ENCODE data around the gene RCL1.

RCL1 gene

DNA sequence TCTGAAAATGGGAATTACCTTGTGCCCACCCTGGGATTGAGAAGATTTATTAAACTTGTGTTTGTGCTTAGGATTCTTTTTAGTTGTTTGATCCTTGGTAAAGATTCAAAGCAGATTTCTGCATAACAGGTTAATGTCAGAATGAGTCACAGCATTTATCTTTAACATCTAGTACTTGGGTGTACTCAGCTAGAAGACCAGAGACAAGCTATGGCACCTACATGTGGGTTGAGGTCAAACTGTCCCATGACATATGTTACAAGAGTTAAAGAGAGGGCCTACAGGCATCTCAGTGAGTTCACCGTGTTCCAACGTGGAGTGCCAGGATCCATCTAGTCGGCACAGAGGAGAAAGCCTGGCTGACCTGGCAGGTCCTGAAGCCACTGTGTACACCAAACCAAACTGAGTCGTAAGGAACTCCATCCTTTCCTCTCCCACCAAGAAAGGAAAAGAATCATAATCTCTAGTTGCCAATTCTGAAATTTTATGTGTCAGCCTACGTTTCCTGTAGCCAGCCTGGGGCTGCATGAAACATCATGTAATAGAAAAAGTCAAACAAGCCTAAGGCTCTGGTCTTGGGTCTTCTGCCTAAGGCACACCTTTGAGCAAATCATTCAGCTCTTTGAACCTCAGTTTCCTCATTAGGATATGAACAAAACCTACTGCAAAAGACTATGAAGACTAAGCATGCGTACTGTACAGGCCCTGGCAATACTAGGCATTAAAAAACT lies 73.7 kb downstream of the RCL1 start:
- TF ChIP-seq, protein P1, sequence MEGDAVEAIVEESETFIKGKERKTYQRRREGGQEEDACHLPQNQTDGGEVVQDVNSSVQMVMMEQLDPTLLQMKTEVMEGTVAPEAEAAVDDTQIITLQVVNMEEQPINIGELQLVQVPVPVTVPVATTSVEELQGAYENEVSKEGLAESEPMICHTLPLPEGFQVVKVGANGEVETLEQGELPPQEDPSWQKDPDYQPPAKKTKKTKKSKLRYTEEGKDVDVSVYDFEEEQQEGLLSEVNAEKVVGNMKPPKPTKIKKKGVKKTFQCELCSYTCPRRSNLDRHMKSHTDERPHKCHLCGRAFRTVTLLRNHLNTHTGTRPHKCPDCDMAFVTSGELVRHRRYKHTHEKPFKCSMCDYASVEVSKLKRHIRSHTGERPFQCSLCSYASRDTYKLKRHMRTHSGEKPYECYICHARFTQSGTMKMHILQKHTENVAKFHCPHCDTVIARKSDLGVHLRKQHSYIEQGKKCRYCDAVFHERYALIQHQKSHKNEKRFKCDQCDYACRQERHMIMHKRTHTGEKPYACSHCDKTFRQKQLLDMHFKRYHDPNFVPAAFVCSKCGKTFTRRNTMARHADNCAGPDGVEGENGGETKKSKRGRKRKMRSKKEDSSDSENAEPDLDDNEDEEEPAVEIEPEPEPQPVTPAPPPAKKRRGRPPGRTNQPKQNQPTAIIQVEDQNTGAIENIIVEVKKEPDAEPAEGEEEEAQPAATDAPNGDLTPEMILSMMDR (IDR thresholded peaks at IDR 0.05; ENCODE audit: extremely low read depth, missing control alignments), result no peak
- no peak for DNase-seq (ENCODE audit: low spot score)

DNA sequence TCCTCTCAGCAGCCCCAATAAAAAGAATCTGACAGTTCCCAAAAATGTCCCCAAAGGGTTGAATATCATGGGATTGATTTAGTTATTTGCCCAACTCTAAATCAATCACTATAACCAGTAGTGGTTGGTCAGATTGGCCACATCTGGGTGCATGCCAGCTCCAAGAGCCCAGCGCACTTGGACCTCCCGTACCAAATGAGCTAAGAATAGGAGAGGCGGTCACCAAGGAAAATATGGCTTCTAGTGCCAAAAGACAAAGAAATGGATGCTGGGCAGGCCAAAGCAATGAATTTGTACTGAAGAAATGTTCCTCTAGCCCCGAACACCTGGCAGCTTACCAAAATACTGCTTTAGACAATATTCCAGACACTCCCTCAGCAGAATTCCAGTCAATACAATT lies 80.3 kb downstream of the RCL1 start:
- DNase-seq (ENCODE audit: low spot score), result no peak
- TF ChIP-seq, protein P1 (IDR thresholded peaks at IDR 0.05; ENCODE audit: extremely low read depth, missing control alignments), result no peak

DNA sequence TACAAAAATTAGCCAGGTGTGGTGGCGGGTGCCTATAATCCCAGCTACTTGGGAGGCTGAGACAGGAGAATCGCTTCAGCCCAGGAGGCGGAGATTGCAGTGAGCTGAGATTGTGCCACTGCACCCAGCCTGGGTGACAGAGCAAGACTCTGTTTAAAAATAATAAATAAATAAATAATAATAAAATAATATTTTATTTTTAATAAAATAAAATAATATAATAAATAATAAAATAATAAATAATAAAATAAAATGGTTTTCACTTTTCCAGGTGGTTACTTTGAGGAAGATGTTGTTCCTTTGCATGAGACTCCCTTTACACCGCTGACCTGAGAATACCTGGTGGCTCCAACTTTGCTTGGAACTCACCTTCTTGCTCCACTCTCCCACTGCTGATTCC lies 82.8 kb downstream of the RCL1 start:
- no peak for DNase-seq (ENCODE audit: low spot score)
- TF ChIP-seq, protein P1 (IDR thresholded peaks at IDR 0.05; ENCODE audit: extremely low read depth, missing control alignments), result no peak

DNA sequence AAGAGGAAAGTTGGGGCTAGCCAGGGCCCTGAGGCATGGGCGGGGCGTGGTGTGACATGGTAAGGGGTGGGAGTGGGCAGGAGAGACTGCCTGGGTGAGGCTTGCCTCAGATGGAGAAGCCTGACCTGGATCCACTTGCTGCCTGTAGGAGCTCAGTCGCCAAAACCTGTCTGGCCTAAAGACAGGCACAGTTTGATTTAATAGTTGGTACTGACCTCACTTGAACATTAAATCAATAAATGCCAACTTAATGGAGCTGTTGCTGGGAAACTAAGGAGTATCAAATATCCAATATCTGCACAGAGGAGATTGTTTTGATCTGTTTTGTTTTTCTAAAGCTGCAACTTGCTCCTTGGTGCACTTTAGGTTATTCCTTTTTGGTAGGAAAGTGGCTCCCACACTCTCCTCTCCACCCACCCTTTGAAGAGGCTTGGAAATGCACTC lies 86.4 kb downstream of the RCL1 start:
- no peak for DNase-seq (ENCODE audit: low spot score)
- TF ChIP-seq, protein P1 (IDR thresholded peaks at IDR 0.05; ENCODE audit: extremely low read depth, missing control alignments), result no peak

DNA sequence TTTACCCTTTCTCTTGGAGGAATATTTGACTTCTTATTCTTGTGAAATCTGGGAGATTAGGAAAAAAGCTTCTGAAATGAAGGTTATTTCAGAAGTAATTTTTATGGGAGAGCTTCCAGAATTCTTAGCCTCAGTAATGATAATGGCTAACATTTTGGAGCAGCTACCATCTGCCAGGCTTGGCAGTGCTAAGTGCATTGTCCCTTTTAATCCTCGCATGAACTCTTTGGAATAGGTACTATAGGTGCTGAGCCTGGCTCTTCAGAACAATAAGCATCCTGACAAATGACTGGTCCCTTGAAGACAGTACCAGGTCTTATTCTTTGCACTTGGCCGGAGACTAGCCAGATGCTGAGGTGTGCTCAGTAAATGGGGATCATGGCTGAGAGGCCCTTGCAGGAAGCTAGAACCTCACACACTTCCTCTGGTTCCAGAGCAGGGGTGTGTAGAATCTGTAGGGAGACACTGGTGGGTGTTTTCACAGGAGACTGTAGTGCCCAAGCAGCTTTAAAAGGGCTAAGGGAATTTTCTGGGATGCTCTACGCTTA lies 90.7 kb downstream of the RCL1 start:
- TF ChIP-seq, protein P1 (IDR thresholded peaks at IDR 0.05; ENCODE audit: extremely low read depth, missing control alignments), result no peak
- no peak for DNase-seq (ENCODE audit: low spot score)

DNA sequence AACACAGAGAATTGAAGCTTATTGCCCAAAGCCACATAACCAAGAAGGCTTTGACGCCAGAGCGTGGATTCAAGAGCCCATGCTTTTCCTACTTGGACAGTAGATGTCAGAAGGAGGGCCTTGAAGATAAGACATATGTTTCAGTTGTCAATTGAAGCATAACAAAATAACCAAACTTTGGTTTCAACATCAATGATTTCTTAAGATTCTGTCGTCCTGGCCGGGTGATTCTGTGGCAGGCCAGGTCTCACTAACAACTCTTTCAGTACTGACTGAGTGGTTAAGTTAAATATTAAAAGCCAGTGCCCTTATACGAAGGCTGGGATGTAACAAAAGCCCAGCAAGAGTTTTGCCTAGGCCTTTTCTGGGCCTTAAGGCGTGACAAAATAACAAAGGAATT lies 94.0 kb downstream of the RCL1 start:
- DNase-seq (ENCODE audit: low spot score), result peak; percentile 62
- TF ChIP-seq, protein P1 (IDR thresholded peaks at IDR 0.05; ENCODE audit: extremely low read depth, missing control alignments), result no peak

DNA sequence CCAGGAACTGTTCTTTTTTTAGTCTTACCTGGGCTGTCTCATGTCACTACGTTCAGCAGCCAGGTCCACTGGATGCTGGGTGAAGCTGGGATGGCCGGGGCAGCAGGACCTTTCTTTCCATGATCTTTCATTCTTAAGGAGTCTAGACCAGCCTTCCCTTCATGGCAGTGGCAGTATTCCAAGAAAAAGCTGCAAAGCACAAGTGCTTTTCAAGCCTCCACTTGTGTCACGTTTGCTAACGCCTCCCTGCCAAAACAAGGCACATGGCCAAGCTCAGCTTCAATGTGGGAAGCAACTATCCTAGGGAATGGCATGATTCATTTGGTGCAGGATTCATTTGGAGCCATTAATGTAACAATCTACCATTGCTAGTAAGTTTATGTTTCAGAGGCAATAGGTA lies 94.8 kb downstream of the RCL1 start:
- TF ChIP-seq, protein P1 (IDR thresholded peaks at IDR 0.05; ENCODE audit: extremely low read depth, missing control alignments), result no peak
- DNase-seq (ENCODE audit: low spot score), result no peak

Measured in GM20000 (cell line).